ENCODE results near the gene ADNP2.
A peak's percentile ranks its signal among the peaks of the same experiment; 100 is the strongest.

Gene ADNP2

DNA sequence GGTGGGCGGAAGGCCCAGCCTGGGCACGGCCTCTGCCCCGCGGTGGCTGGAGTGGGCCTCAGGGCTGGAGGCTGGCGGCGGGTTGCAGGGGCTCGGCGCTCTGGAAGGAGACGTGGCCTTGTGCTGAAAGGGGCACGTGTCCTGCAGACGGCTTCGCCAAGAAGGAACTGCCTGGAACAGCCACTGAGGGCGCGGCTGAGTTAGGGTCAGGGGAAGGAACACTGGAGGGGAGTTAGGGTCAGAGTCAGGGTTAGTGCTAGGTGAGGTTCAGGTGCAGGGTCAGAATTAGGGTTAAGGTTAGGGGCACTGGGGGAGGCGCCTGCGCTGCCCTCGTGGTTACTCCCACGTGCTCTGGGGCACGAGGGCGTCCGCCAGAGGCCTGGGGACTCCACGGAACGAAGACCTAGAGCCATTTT is 933 bp upstream of the ADNP2 start:
- no peak for DNase-seq

- peak; percentile 21 to 85 (median 84) for DNase-seq
These were observed 615 bp downstream of the ADNP2 start for GRCh38 chr18:80109676-80110078.

GRCh38 chr18:80112624-80113248 is 3.7 kb downstream of the ADNP2 start:
- no peak for DNase-seq

GRCh38 chr18:80115035-80115434 is 6.0 kb downstream of the ADNP2 start:
- DNase-seq: no peak

GRCh38 chr18:80119111-80119510 is 10.0 kb downstream of the ADNP2 start:
- peak; percentile 6 to 74 (median 20) for DNase-seq

GRCh38 chr18:80120932-80121331 is 11.9 kb downstream of the ADNP2 start:
- no peak for DNase-seq

DNA sequence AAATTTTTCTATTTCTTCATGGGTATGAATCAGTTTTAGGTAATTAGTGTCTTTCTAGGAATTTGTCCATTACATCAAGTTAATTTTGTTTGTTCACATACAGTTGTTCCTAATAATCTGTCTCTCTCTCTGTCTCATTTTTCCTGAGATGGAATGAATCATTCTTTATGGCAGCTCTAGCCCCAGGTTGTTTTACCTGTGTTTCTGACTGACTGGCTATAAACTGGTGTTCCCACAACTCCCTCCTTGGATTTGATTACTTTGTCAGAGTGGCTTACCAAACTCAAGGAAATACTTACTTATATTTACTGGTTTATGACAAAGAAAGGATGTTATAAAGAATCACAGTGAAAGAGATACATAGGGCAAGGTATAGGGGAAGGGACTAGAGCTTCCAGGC is 15.1 kb downstream of the ADNP2 start:
- no peak for DNase-seq

DNA sequence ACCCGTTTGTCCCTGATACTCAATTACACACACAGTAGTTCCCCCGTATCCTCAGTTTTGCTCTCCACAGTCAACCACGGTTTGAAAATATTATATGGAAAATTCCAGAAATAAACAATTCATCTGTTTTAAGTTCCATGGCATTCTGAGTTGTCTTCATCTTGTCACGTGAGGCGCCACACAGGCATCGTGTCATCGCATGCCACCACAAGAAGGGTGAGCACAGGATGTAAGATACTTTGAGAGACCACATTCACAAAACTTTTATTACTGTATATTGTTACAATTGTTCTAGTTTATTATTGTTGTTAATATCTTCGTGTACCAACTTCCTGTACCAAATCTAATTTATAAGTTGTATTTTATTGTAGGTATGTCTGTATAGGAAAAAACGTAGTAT is 17.7 kb downstream of the ADNP2 start:
- no peak for DNase-seq

GRCh38 chr18:80127635-80128034 is 18.6 kb downstream of the ADNP2 start:
- DNase-seq: no peak

- no peak for DNase-seq
These were observed 20.8 kb downstream of the ADNP2 start for GRCh38 chr18:80129672-80130367.

DNA sequence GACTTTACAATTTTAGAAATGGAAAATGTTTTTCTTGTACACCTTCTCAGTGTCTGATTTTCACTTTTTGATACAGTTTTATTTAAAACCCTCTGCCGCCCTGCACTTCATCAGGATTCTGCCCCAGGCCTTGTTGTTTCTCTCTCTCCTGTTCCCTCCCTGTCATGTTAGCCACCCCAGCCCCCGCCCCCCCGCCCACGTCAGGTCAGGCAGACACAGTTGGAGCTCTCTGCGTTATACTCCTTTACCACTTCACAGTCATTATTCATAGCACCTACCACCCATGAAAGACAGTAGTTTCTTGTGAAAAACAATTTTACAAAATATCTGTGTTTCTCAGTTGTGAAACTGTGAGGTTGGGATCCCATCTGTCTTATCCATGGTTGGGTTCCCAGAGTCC is 21.5 kb downstream of the ADNP2 start:
- DNase-seq: no peak

DNA sequence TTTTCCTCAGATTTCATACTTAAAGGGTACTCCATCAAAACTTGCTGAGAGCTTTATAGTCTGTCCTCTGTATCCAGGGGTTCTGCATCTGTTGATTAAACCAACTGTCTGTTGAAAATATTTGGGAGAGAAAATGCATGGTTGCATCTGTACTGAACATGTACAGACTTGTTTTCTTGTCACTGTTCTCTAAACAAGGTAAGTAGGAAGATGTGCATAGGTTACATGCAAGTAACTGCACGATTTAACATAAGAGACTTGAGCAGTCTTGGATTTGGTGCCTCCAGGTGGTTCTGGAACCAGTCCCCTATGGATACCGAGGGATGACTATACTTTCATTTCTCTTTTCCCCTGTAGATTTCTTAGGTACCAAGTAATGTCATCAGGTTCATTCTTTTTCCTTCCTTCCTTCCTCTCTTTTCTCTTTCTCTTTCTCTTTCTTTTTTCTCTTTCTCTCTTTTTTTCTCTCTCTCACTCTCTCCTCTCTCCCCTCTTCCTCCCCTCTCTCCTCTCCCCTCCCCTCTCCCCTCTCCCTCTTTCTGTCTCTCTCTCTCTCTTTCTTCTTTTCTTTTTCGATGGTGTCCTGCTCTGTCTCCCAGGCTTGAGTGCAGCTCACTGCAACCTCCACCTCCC is 23.2 kb downstream of the ADNP2 start:
- DNase-seq: no peak

GRCh38 chr18:80133124-80133523 is 24.1 kb downstream of the ADNP2 start:
- no peak for DNase-seq

DNA sequence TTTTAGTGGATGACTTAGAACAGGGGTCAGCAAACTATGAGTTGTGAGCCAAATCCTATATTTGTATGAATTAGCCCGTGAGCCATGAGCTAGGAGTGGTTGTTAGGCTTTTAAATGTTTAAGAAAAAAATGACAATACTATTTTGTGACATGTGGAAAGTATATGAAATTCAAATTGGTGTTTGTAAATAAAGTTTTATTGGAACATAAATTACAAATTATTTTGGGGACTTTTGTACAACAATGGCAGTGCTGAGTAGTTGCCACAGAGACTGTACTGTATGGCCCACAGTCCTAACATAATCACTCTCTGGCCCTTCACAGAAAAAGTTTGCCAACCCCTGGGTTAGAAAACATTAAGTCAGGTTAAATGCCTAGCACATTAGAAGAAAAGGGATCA is 26.1 kb downstream of the ADNP2 start:
- DNase-seq: no peak

DNA sequence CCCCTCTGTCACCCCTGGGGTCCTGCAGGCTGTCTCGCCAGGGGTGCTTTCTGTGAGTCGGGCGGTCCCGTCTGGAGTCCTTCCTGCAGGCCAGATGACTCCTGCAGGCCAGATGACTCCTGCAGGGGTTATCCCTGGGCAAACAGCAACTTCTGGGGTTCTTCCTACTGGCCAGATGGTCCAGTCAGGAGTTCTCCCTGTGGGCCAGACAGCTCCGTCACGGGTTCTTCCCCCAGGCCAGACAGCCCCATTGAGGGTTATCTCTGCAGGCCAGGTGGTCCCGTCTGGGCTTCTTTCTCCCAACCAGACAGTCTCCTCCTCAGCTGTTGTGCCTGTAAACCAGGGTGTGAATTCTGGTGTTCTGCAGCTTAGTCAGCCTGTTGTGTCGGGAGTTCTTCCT is 27.6 kb downstream of the ADNP2 start:
- no peak for DNase-seq

GRCh38 chr18:80137137-80137536 is 28.1 kb downstream of the ADNP2 start:
- no peak for DNase-seq

DNA sequence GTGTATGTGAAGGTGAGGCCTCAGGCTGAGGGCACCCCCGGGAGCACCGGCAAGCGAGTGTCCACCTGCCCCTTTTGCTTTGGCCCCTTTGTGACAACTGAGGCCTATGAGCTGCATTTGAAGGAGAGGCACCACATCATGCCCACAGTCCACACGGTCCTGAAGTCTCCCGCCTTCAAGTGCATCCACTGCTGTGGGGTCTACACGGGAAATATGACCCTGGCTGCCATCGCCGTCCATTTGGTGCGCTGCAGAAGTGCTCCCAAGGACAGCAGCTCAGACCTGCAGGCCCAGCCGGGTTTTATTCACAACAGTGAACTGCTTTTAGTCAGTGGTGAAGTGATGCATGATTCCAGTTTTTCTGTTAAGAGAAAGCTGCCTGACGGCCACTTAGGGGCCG is 28.9 kb downstream of the ADNP2 start:
- DNase-seq: no peak

DNA sequence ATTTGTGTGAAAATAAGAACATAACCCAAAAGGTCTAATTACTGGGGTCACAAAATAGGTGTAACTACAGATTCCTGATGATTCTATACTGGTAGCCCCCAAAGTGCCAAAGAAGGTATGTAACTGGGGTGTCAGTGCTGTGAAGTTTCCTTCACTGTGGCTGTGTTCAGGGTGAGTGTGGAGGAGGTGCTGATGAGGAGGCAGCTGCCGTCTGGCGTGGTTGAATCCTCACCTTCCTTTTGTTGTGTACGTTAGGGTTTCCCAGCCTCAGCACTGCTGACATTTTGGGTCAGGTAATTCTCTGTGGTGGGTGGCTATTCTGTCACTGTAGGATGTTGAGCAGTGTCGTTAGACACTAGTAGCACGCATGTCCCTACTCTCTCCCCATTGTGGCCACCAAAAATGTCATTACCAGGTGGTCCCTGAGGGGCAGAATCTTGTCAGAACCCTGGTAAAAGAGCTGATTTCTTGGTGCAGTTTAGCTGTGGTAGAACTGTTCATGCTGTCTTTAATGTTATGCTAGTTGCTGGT is 31.5 kb downstream of the ADNP2 start:
- no peak for DNase-seq

DNA sequence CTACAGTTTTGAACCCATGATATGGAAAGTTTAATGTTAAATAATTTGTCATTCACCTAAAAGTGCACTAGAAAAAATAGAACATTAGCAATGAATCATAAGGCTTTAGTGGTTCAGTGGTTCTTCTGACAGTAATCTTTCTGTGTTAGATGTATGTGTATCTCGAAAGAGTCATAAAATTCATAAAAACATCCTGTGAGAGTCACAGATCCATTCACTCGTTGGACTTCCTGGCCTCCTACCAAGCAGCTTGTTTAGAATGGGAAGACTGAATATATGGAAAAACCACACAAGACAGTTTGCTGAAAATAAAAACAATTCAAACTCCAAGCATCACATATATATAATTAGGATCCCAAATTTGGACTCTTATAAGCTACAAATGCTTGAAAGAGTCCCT is 34.8 kb downstream of the ADNP2 start:
- DNase-seq: no peak

DNA sequence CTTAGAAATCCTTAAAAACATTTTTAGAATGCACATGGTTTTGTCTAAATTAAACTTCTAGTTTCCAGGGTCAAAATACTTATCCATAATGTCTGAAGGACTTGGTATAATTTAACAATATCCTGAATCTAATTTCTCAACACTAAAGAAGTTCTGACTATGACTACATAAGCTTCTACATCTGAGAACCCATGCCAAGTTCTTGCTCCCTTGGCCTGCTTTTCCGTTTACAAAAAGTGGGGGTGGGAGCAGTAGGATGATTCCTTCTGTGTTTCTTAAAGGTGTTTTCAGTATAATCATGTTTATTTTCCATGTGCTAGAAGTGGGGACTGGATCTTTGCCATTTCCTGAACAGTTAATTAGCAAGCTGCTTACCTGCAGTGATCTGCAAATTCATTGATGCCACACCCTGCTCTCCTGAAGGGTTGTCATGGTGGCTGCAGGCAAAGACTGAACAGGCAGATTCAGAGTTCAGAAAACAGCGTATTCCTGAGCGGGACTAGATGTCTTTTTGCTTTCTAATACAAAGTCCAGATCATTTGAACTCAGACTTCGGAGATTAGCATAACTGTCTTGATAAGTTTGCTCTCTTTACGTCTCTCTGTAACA is 36.2 kb downstream of the ADNP2 start:
- peak; percentile 7 to 51 (median 22) for DNase-seq

DNA sequence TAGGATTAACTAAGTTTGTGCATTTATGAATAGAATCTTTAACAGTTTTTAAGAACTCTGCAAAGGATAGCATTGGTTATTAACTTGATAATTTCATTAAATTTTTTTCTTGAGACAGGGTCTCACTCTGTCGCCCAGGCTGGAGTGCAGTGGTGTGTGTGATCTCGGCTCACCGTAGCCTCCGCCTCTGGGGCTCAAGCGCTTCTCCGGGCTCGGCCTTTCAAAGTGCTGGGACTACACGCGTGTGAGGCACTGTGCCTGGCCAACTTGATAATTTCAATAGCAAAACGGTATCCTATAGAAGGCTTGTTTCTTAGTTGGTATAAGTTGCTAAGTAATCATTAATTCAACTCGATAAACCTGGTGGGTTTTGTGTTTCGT is 38.0 kb downstream of the ADNP2 start:
- DNase-seq: peak; percentile 47 to 86 (median 77)

GRCh38 chr18:80147418-80148325 is 38.6 kb downstream of the ADNP2 start:
- DNase-seq: peak; percentile 79 to 97 (median 92)

Data from NCI-H1417 (cell line).